Renal pelvis (tissue), 4 donors: Measurements from ENCODE around the gene SMIM24. TPM values are rescaled to one million over a fixed set of nuclear protein-coding genes. Genes with fewer than 3 reads are reported as not detected.
A peak's percentile ranks its signal among the peaks of the same experiment; 100 is the strongest.

Source experiments
- DNase-seq: peaks from one replicate; pipeline ENCODE4 v3.0.0-alpha.2; 2013
- polyA plus RNA-seq, 3 donors: library from polyadenylated mRNA; unstranded; fragments of 120-200 nt; gene quantifications; one replicate each; pipeline ENCODE4 v1.2.1, GENCODE V29; 2013; ENCODE audit not compliant: insufficient read length in 3 of 3

Gene SMIM24
- polyA plus RNA-seq, 3 donors, result 514 to 578 (median 532) TPM

DNA sequence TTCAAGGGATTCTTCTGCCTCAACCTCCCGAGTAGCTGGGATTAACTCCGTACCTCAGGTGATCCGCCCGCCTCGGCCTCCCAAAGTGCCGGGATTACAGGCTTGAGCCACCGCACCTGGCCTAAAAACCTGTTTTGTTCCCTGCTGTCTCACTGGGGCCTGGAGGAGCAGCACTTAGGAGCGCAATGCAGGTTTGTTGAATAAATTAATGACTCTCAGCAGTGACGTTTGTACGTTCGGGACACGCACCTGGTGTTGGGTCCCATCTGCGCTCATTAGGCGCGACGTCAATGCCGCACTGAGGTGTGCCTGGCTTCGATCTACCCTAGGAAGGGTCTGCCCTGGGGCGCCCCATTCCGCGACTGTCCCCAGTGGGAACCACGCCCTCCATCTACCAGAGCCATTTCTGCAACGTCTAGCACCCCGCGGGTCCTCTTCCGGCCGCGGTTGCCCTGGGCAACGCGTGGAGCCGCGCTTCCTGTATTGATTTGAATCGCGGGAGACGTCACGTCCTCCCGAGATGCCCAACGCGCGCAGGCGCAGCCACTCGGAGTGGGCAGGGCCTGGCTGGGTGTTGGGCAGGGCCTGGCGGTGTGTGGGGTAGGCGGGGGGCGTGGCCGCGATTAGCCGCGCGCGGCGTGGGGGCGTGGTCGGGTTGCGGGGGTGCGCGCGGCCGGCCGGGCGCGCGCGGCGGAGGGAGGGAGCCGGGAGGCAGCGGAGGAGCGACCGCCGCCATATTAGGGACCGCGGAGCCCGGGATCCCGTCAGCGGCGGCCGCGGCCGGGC is 25.5 kb upstream of the SMIM24 start, which contains the start of gene FZR1:
Gene FZR1 (plus strand): TSS at position 714 of the 786 bp plus-strand sequence. CDS start 16,679 bp downstream, outside the sequence.
- DNase-seq, result peak; percentile 98

DNA sequence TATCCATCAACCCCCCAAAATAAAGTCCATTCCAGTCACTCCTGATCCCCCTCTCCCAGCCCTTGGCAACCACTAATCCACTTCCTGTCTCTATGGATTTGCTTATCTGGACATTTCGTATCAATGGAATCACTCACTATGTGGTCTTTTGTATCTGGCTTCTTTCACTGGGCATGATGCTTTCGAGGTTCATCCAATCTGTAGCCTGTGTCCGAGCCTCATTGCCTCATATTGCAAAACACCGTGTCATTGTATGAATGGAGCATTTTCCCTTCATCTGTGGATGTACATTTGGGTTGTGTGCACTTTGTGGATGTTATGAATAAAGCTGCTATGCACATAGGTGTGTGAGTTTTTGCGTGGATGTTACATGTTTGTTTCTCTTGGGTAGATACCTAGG is 24.4 kb upstream of the SMIM24 start:
- DNase-seq, result no peak

DNA sequence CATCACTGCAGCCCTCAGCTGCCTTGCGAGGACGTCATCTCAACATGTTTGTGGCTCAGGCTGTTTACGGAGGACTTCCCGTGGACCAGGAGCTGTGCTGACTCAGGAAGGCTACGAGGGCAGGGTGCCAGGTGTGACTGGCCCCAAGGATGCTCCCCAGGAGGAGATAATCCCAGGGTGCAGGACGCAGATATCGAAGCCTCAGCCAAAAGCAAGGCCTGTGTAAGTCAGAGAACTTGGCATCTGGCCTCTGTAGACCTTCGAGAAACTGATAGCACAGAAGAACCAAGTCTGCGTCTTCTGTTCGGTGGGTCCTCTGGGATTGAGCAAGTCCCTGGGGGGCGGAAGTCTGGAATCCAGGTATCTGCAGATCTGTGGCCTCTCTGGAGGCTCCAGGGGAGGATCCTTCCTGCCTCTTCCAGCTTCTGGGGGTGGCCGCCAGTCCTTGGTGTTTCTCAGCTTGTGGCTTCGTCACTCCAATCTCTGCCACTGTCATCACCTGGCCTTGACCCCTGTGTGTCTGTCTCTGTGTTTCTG is 22.8 kb upstream of the SMIM24 start:
- no peak for DNase-seq

DNA sequence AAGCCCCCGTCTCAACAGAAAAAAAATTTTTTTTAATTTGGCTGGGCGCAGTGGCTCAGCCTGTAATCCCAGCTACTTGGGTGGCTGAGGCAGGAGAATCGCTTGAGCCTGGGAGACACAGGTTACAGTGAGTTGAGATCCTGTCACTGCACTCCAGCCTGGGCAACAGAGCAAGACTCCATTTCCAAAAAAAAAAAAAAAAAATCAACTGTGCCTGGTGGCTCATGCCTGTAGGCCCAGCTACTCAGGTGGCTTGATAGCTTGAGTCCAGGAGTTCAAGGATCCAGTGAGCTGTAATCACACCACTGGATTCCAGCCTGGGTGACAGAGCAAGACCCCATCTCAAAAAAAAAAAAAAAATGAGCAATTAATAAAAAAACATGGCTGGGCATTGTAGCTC is 21.5 kb upstream of the SMIM24 start:
- DNase-seq, result no peak

DNA sequence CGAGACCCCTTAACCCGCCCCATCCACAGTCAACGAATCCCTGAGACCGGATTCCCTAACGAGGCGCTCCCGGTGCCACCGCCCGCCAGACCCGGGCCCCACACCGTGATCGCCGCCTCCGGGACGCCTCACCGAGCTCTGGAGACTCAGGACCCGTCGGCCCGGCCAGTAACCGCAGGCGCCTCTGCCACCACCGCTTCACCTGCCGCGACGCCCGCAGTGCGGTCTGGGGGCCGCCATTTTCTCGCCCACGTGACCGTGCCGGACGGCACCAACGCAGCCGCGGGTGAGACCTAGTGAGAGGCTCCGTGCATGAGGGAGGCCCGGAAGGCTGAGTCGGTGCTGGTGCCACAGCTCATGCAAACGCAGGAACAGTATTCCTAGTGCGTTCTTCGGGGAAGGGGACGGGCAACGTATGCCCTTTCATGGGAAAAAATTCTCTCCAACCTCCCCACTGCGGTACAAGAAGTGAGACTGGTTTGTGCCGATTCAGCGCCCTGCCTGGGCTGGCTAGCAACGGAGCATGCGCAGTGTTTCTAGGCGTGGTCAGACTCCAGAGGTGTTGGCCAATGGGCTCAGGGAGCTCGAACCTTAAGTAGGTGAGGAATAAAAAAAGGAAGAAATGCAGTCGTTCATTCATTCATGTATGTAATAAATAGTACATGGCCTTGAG is 20.2 kb upstream of the SMIM24 start, which contains the start of gene DOHH:
Gene DOHH (minus strand): TSS at position 246 of the 673 bp plus-strand sequence. CDS start 3,860 bp downstream, outside the sequence.
- peak; percentile 96 for DNase-seq

DNA sequence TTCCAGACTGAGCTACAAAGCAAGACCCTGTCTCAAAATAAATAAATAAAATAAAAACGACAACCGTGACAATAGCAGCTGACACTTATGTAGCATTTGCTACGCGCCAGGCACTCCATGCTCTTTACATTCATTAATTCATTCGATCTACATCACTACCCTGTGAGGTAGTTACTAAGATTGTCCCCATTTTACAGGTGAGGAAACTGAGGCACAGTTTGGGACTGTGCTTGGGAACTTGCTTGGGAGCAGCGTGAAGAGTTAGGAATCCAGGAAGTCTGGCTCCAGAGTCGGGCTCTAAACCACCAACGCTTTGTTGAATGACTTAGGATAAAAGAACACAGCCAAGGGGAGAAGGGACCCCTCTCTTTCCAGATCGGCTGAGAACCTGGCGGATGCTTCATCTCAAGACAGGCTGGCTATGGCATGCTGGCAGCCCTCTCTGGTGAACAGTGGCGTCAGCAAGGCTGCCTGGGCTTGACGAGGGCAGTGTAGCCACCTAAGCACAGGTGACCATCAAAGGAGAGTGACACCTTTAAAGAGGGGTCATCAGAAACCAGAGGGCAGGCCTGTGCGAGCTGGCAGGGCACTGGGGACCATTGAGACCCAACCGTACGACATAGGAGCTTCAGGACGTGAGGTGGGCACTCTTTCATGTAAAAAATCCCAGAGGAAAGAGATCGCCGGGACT is 19.6 kb upstream of the SMIM24 start:
- DNase-seq, result no peak

DNA sequence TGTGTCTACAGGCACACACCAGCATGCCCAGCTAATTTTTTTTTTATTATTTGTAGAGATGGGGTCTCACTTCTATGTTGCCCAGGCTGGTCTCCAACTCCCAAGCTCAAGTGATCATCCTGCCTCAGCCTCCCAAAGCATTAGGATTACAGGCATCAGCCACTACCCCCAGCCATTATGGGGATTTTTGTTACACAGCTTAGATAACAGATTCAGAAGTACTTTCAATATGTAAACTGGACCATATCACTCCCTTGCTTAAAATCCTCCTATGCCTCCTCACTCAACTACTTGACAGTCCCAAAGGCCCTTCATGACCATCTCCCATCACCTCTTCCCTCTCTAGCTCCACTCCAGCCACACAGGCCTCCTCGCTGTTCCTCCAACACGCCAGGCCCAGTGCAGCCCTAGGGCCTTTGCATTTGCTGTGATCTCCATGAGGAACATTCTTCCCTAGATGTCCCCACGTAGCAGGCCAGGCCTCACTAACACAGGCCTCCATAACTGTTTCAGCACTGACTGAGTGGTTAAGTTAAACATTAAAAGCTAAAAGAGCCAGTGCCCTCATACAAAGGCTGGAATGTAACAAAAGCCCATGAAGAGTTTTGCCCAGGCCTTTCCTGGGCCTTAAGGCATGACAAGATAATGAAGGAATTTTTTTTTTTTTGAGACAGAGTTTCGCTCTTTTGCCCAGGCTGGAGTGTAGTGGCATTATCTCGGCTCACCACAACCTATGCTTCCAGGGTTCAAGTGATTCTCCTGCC is 17.6 kb upstream of the SMIM24 start:
- DNase-seq, result no peak

DNA sequence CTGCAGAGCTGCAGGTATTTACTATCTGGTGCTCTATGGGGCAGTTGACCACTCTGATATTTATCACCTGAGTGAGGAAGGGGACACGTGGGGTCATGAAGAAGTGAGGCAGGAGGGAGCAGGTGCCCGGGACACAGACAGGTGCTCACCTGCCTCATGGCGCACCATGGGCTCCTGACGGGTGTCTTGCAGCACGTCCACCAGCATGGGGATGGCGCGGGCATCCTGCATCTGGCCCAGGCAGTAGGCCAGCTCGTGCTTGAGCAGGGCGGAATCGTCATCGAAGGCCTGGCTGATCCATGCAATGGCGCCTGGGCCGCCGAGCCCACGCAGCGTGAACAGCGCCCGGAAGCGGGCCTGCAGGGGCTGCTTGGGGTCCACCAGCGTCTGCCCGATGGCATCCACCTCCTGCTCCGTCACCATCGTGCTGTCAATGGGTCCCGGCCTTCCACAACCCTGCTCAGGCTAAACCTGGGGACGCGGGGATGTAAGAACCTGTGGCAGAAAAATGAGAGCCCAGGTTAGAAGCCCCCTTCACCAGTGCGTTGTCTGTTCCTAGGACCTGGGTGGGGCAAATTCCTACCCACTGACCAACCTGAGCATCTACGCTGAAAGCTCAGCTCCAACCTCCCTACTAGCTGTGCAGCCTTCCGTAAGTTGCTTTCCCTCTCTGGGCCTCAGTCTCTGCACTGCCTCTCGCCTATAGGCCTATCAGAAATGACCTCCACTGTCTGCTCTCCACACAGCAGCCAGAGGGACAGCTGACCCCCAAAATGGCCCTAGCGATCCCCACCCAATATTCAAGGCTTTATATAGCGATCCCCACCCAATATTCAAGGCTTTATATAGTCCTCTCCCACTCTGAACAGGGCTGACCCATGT is 16.3 kb upstream of the SMIM24 start:
- no peak for DNase-seq

DNA sequence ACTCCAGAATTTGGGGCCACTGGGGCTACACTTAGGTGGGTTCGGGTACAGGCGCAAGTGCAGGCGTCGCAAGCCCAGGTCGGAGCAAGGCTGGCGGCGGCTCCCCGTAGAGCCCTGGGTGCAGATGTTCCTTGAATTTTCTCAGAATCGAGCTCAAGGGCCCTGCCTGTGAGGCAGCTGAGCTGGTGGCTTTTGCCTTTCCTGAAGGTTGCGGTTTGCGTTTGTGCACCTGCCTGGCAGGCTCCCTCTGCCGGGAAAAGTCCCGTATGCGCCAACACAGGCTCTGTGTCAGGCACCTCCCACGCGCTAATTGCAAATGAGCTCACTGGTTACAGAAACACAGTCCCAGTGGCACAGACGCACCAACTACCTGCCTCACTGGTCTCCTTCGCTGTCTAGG is 14.2 kb upstream of the SMIM24 start:
- DNase-seq, result no peak

DNA sequence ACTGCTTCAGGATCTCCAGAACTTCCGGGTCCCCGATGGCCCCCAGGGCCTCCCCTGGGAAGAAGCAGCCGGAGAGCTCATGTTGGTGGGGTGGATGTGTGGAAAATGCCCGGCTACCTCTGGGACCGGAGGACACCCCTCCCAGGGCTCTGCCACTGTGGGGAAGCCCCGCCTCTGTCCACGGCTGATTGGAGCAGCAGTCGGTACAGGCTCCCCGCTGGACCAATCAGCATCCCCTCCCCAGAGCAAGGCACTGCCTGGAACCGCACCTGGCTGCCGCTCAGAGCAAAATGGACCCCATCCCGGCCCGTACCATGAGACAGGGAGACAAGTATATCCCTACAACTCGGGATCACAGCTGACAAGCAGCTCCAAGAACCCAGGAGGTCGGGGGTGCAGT is 13.7 kb upstream of the SMIM24 start:
- no peak for DNase-seq

DNA sequence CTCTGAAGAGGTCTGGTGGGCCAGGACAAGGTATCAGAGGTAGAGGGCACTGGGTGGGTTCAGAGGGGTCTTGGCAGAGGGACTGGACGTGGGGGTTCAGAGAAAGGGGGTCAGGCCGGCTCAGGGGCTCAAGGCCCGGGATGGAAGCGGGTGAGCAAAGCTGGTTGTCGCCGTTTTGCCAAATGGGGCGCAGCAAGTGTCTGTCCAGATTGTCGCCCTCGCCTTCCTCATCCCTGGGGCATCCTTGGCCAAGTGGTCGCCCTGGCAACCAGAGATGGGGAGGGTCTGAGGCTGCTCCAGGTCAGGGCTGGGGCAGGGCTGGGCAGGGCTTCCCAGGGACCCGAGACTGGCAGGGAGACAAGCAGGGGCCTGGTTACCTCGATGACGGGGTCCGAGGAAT is 13.3 kb upstream of the SMIM24 start:
- no peak for DNase-seq

DNA sequence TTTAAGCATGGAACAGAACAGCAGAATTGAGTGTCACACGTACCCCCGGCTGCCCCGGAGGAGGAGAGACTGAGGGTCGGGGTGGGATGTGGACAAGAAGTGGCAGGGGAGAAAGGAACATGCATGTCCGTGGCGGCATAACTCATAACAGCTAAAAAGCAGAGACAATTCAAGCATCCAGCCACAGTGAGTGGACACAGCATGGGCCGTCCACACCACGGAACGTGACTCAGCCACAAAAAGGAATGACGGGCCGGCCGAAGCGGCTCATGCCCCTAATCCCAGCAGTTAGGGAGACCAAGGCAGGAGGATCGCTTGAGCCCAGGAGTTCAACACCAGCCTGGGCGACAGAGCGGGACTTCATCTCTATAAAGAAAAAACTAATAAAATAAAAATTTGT is 12.6 kb upstream of the SMIM24 start:
- no peak for DNase-seq

DNA sequence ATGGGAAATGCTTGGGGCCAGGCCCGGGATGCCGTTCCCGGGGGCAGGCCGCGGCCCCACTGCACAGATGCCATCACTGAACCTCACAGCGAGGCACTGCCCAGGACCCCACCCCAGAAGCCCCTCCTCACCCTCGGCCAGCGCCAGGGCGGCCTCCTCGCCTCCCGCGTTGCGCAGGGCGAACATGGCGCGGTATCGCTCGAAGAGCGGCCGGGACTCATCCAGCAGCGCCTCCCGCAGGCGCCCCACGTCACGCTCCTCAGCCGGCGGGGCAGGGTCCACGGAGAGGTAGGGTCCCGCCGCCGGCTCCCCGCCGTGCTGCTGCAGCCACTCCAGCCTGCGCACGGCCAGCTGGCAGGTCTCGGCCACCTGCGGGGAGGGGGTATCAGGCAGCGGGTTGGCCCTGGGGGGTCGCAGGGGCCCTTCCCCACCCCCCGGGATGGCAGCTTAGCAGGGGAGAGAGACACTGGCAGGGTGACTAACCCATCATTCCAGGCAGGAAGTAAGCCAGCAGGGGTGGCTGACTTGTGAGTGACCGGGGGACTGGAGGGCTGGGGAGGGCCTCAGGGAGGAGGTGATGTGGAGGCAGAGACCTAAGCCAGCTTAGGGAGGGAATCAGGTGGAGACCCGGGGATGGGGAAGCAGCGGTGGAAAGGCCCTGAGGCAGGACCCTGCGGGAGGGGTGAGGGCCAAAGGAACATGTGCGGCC is 12.0 kb upstream of the SMIM24 start:
- no peak for DNase-seq

DNA sequence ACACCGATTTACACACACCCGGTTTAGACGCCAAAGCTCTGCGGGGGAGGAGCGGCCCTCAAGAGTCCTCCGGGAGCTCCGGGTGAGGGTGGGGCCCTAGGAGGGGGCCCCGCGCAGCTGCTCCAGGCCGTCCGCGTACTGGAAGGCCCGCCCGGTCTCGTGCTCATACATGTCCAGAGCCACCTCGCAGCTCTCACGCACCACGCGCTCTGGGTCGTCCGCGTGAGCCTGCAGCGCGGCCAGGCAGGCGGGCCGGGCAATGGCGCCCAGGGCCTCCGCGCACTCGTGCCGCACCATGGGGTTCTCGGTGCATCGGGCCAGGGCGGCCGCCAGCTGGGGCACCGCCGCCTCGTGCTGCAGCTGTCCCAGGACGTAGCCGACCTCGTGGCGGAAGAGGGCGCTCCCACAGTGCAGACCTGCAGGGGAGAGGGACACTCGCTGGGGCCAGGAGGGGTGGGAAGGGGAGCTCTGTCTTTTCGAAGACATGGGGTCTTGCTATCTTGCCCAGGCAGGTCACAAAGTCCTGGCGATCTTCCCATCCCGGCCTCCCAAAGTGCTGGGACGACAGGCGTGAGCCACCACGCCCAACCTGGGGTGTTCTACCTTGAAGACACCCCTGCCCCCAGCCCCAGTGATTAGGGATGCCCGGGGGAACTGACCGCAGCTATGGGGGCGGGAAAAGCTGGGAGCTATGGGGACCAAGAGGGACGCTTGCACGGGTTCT is 11.2 kb upstream of the SMIM24 start:
- no peak for DNase-seq

DNA sequence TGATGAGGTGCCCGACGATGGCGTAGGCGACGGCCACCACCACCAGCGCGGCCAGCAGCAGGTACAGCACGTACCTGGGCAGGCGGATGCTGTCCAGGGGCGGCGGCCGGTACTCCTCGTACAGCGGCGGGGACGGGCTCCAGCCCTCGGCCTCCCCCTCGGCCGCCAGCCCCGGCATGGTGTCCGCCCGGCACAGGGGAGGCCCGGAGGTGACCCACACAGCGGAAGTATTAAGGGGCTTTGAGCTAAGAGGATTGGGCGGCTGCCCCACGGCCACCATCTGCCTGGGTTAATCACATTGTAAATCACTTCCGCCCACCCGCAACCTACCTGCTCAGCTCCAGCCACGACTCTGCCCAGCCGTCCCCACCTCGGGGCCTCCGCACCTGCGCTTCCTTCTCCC is 2.9 kb upstream of the SMIM24 start, which contains the start of gene SMIM44:
Gene SMIM44 (minus strand): TSS at position 216 of the 403 bp plus-strand sequence. CDS start 38 bp downstream, at position 178.
- no peak for DNase-seq

DNA sequence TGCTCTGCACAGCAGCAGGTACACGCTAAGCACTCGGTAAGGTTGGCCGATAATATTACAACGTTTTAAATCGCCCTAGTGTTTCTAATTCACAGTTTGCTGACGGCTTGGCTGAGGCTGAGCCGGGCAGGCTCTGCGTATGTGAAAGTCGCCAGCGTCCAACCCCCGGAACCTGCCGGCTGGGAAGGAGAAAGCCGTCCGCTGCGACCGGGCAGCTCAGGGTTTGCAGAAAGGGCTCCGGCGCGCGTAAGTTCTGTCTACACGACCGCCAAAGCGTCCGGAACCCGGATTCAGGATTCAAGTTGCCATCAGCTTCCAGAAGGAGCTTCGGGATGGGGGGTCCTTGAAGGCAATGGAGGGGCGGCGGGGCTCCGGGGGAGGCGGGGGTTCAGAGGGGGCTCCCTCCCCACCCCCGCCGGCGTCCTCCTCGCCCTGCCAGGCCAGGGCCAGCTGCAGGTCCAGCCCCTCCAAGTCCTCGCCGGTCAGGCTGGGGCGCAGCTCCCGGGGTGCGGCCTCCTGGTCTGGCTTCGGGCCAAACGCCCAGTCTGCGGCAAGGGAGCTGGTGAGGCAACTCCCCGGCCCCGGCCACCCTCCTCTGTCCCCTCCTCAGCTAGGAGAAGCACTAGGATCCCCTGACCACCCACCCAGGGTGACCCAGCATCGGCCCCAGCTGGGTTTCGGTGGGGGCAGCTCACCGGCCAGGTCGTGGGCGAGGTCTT is 2.3 kb upstream of the SMIM24 start:
- no peak for DNase-seq

DNA sequence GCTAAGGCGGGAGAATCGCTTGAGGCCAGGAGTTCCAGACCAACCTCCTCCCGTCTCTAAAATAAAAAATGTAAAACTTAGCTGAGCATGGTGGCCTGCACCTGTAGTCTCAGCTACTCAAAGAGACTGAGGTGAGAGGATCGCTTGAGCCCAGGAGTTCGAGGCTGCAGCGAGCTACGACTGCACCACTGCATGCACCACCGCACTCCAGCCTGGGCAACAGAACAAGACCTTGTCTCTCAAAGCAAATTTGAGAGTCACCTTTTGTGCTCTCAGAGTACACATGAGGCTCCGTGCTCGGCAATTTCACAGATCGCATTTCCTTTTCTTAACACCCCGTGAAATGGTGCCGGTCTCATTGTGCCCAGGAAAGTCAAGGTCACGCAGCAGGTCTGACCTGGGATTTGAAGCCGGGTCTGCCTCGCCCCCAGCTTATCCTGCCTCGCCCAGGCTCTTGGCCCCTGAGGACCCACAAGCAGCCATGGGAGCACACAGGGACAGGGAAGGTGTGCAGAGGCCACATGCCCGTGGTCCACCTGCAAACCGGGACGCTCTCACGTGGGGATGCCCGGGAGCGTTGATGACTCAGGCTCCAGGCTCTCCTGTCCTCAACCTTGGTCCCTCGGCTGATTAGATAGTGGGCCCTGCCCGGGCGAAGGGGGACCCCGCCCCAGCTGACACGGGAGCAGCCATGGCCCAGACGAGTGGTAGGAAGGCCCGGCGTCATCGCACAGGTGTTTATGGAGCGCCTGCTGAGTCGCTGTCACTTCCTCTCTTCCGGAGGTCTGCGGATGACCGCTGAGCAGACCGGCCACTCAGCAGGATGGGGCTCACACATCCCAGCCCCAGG is 1.1 kb upstream of the SMIM24 start:
- no peak for DNase-seq
